Activated naive CD8-positive, alpha-beta T cell (primary cell): Measurements from ENCODE around the gene GRK4.

Experiments used
- H3K27ac Mint-ChIP-seq: one replicate; pipeline ENCODE4 v1.8.0; 2021; ENCODE audit warnings: mixed read lengths
- H3K27me3 Mint-ChIP-seq: one replicate; pipeline ENCODE4 v1.8.0; 2021; ENCODE audit warnings: mixed read lengths
- H3K36me3 Mint-ChIP-seq: one replicate; pipeline ENCODE4 v1.8.0; 2021; ENCODE audit warnings: mixed read lengths
- H3K4me1 Mint-ChIP-seq: one replicate; pipeline ENCODE4 v1.8.0; 2021; ENCODE audit warnings: low read depth, mixed read lengths
- H3K4me3 Mint-ChIP-seq: one replicate; pipeline ENCODE4 v1.8.0; 2021; ENCODE audit warnings: mild to moderate bottlenecking, mixed read lengths
- H3K9me3 Mint-ChIP-seq: one replicate; pipeline ENCODE4 v1.8.0; 2021; ENCODE audit warnings: low read depth, mixed read lengths

GRK4 gene

DNA sequence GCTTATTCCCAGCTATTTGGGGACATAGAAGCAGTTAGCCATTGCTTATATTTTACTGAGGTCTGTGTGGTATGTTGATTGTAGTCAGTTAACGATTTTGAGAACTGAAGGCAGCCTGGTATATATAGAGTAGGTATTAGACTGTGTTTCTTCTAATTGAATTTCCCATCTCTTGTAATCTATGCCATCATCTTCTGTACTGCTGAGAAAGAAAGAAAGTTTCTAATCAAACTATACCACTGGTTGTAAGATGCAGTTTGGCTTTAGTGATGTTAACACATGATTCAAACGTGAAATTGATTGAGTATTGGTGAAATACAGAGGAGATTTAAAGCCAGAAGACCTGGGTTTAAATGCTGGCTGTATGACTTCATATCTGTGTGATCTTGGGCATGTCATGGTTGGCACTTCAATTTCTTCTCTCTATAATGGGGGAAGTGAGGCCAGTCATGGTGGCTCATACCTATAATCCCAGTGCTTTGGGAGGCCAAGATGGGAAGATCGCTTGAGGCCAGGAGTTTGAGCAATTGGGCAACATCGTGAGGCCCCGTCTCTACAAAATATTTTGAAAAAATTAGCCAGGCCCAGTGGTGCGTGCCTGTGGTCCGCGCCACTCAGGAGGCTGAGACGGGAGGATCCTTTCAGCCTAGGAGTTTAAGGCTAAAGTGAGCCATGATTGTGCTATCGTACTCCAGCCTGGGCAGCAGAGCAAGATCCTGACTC lies 122.7 kb downstream of the GRK4 start:
- peaks cover 40% of the 10 kb centered on the region for H3K4me1 Mint-ChIP-seq
- H3K27me3 Mint-ChIP-seq, result no peaks in the 10 kb centered on the region
- no peaks in the 10 kb centered on the region for H3K9me3 Mint-ChIP-seq
- peak overlapping the region; percentile 86 for H3K27ac Mint-ChIP-seq
- H3K4me3 Mint-ChIP-seq, result no peak overlapping the region
- H3K36me3 Mint-ChIP-seq, result peaks cover 18% of the 10 kb centered on the region

DNA sequence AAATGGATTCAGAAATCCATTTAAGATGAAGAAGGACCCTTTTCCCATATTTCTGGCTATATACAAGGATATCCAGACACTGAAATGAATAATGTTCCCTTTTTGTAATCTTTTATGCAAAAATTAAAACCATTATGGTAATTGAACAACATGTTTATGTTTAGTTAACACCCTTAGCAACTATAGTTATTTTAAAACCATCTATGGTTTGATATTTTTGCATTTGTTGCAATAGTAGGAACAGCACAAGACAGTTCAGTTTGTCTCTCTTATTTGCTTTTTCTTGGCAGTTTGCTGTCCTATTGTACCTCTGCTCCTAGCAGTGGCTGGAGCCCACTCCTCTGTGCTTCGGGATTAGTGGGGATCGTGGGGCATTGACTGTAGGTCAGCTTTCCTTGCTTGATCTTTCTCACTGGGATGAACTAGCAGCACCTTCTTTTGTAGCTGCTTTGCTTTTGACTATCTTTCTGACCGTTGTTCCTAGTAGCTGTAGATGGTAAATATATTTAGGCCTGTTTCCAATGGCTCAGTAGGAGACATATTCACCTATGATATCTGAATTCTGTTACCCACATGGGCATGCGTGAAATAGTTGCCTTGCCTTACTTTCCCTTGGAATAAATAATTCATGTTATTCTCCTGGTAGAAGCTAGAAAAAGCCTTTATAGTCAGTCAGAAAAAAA lies 123.9 kb downstream of the GRK4 start:
- Mint-ChIP-seq H3K4me1 (peaks cover 37% of the 10 kb centered on the region), H3K4me3 (no peak overlapping the region), H3K27ac (peak overlapping the region; percentile 73), H3K36me3 (peaks cover 18% of the 10 kb centered on the region), H3K9me3 (no peaks in the 10 kb centered on the region), H3K27me3 (no peaks in the 10 kb centered on the region)
